Fibroblast of lung (primary cell): ENCODE results near the gene THY1. TPM values are rescaled to one million over a fixed set of nuclear protein-coding genes. Genes with fewer than 3 reads are reported as not detected.

ENCODE experiments used
- DNase-seq, 2 donors: peaks; one replicate each; pipeline versions ENCODE4 v3.0.0 to v3.0.0-alpha.2; 2010; ENCODE audit warnings: low read depth in 2 of 2
- H2AFZ ChIP-seq: 2 replicates; pipeline ENCODE4 v1.5.1; 2012; ENCODE audit warnings: low read length, control low read depth, inconsistent platforms
- H3K27ac ChIP-seq: 2 replicates; pipeline ENCODE4 v1.5.1; 2011; ENCODE audit warnings: low read length, control low read depth; ENCODE audit not compliant: insufficient read depth
- H3K27me3 ChIP-seq: 2 replicates; pipeline ENCODE4 v1.5.1; 2011; ENCODE audit warnings: mild to moderate bottlenecking, low read length; ENCODE audit not compliant: control insufficient read depth, insufficient read depth
- H3K36me3 ChIP-seq: 2 replicates; pipeline ENCODE4 v1.5.1; 2011; ENCODE audit warnings: low read length; ENCODE audit not compliant: control insufficient read depth, insufficient read depth
- H3K4me1 ChIP-seq: 2 replicates; pipeline ENCODE4 v1.5.1; 2011; ENCODE audit warnings: low read length; ENCODE audit not compliant: control insufficient read depth, insufficient read depth; ENCODE audit errors: extremely low read depth
- H3K4me2 ChIP-seq: 2 replicates; pipeline ENCODE4 v1.5.1; 2011; ENCODE audit warnings: low read length, control low read depth; ENCODE audit not compliant: insufficient read depth; ENCODE audit errors: extremely low read depth
- H3K4me3 ChIP-seq, 4 experiments: fragments of 200-600 bp in 1 of 4; sonication (generic) in 1 of 4; replicated peaks in 1 of 4; 2 replicates each; pipeline ENCODE4 v1.5.1; 2011 to 2016; ENCODE audit warnings: low read length in 4 of 4, low read depth in 3 of 4, mild to moderate bottlenecking in 3 of 4, control low read depth in 2 of 4, inconsistent platforms in 1 of 4, mixed read lengths in 1 of 4; ENCODE audit not compliant: insufficient read depth in 1 of 4; ENCODE audit errors: control extremely low read depth in 1 of 4
- H3K79me2 ChIP-seq: 2 replicates; pipeline ENCODE4 v1.5.1; 2012; ENCODE audit warnings: mild to moderate bottlenecking, low read length, inconsistent platforms; ENCODE audit not compliant: control insufficient read depth, insufficient read depth
- H3K9ac ChIP-seq: 2 replicates; pipeline ENCODE4 v1.5.1; 2011; ENCODE audit warnings: mild to moderate bottlenecking, low read length, control low read depth; ENCODE audit not compliant: insufficient read depth
- H3K9me3 ChIP-seq: 2 replicates; pipeline ENCODE4 v1.5.1; 2012; ENCODE audit warnings: low read depth, low read length; ENCODE audit not compliant: control insufficient read depth, insufficient read depth
- H4K20me1 ChIP-seq: 2 replicates; pipeline ENCODE4 v1.5.1; 2011; ENCODE audit warnings: low read length; ENCODE audit not compliant: control insufficient read depth, insufficient read depth; ENCODE audit errors: extremely low read depth
- CTCF ChIP-seq, 2 donors: IDR thresholded peaks in 1 of 2; conservative IDR thresholded peaks in 1 of 2; 1 replicate in 1 of 2; 2 replicates in 1 of 2; pipeline ENCODE4 v1.5.1; 2011 to 2012; ENCODE audit warnings: low read length in 2 of 2, control low read depth in 1 of 2, inconsistent platforms in 1 of 2, low read depth in 1 of 2, mild to moderate bottlenecking in 1 of 2
- EZH2 ChIP-seq: IDR thresholded peaks from 2 replicates; pipeline ENCODE4 v1.5.1; 2012; ENCODE audit warnings: low read length, control low read depth, mild to moderate bottlenecking; ENCODE audit errors: missing control alignments
- polyA plus RNA-seq, 2 donors: library from polyadenylated mRNA; depleted of rRNA in 1 of 2; stranded (reverse) in 1 of 2; unstranded in 1 of 2; fragments of >200 nt; gene quantifications; 2 replicates each; pipeline ENCODE4 v1.2.1, GENCODE V29; 2011 to 2012; ENCODE audit warnings: missing spikeins in 1 of 2
- total RNA-seq: library from RNA; depleted of rRNA; stranded (reverse); fragments of >200 nt; gene quantifications from 2 replicates; pipeline ENCODE4 v1.2.1, GENCODE V29; 2014

THY1 gene
- total and polyA plus RNA-seq, 2 donors (not counting 1 experiment from before 2014, with no cell fraction given) = 292 to 824 TPM

- no peak overlapping the region for H3K4me2 ChIP-seq
- H2AFZ ChIP-seq = no peak overlapping the region
- TF ChIP-seq CTCF (conservative IDR thresholded peaks at IDR 0.05 in 1 of 2, IDR thresholded peaks at IDR 0.05 in 1 of 2; ENCODE audit: low read depth in 1 of 2, low read length in 2 of 2) (no peak), EZH2 (no peak)
- peaks cover 35% of the 10 kb centered on the region for H3K4me1 ChIP-seq
- H3K36me3 ChIP-seq = no peaks in the 10 kb centered on the region
- H3K79me2 ChIP-seq = no peaks in the 10 kb centered on the region
- H3K4me3 ChIP-seq = no peak overlapping the region
- H3K27me3 ChIP-seq = peaks cover 4% of the 10 kb centered on the region
- DNase-seq = no peak
- no peaks in the 10 kb centered on the region for H3K9me3 ChIP-seq
- H3K27ac ChIP-seq = no peak overlapping the region
- H3K9ac ChIP-seq = no peak overlapping the region
- H4K20me1 ChIP-seq = no peaks in the 10 kb centered on the region
Measured at GRCh38 chr11:119378851-119379465, 44.0 kb downstream of the THY1 start.

GRCh38 chr11:119377961-119378667 is 44.9 kb downstream of the THY1 start:
- no peaks in the 10 kb centered on the region for H3K36me3 ChIP-seq
- no peak overlapping the region for H3K27ac ChIP-seq
- no peaks in the 10 kb centered on the region for H3K79me2 ChIP-seq
- H3K9ac ChIP-seq = no peak overlapping the region
- no peak overlapping the region for H3K4me3 ChIP-seq
- no peak overlapping the region for H3K4me2 ChIP-seq
- TF ChIP-seq EZH2 (no peak), CTCF (conservative IDR thresholded peaks at IDR 0.05 in 1 of 2, IDR thresholded peaks at IDR 0.05 in 1 of 2; ENCODE audit: low read depth in 1 of 2, low read length in 2 of 2) (no peak)
- DNase-seq = no peak
- peaks cover 35% of the 10 kb centered on the region for H3K4me1 ChIP-seq
- H2AFZ ChIP-seq = no peak overlapping the region
- H3K27me3 ChIP-seq = peaks cover 2% of the 10 kb centered on the region
- H4K20me1 ChIP-seq = no peaks in the 10 kb centered on the region
- H3K9me3 ChIP-seq = no peaks in the 10 kb centered on the region

GRCh38 chr11:119377112-119377901 is 45.7 kb downstream of the THY1 start:
- Histone ChIP-seq H3K79me2 (no peaks in the 10 kb centered on the region), H4K20me1 (no peaks in the 10 kb centered on the region), H3K27me3 (no peaks in the 10 kb centered on the region), H2AFZ (no peak overlapping the region), H3K36me3 (no peaks in the 10 kb centered on the region), H3K4me2 (no peak overlapping the region), H3K4me1 (peaks cover 35% of the 10 kb centered on the region), H3K9ac (peak overlapping the region; percentile 16), H3K4me3 (no peak overlapping the region), H3K27ac (no peak overlapping the region), H3K9me3 (no peaks in the 10 kb centered on the region)
- no peak for DNase-seq
- TF ChIP-seq CTCF (conservative IDR thresholded peaks at IDR 0.05 in 1 of 2, IDR thresholded peaks at IDR 0.05 in 1 of 2; ENCODE audit: low read depth in 1 of 2, low read length in 2 of 2) (no peak), EZH2 (no peak)
